GM21723 (cell line): ENCODE measurements around the gene DDX39A.
"Not testable (repeated sequence)": the region's sequence is repeated elsewhere in the genome, so short reads cannot be mapped to it uniquely, and the experiment has no call there.

ENCODE experiments used
- ATAC-seq: cut with Tn5 transposase; IDR thresholded peaks from one replicate; pipeline ENCODE4 v1.9.1; 2021; ENCODE audit warnings: mild to moderate bottlenecking, moderate library complexity; ENCODE audit not compliant: unreplicated experiment

The DDX39A gene

GRCh38 chr19:14367016-14367415 lies 52.1 kb downstream of the DDX39A start:
- no peak for ATAC-seq

- ATAC-seq: peak; percentile 48
These were observed 52.6 kb downstream of the DDX39A start for GRCh38 chr19:14366529-14366928.

DNA sequence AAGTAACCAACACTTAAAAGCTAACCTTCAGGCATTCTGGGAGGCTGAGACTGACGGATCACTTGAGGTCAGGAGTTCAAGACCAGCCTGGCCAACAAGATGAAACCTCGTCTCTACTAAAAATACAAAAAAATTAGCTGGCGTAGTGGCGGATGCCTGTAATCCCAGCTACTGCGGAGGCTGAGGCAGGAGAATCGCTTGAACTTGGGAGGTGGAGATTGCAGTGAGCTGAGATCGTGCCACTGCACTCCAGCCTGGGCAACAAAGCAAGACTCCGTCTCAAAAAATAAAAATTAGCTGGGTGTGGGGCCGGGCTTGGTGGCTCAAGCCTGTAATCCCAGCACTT lies 55.1 kb downstream of the DDX39A start:
- ATAC-seq: not testable (repeated sequence)

DNA sequence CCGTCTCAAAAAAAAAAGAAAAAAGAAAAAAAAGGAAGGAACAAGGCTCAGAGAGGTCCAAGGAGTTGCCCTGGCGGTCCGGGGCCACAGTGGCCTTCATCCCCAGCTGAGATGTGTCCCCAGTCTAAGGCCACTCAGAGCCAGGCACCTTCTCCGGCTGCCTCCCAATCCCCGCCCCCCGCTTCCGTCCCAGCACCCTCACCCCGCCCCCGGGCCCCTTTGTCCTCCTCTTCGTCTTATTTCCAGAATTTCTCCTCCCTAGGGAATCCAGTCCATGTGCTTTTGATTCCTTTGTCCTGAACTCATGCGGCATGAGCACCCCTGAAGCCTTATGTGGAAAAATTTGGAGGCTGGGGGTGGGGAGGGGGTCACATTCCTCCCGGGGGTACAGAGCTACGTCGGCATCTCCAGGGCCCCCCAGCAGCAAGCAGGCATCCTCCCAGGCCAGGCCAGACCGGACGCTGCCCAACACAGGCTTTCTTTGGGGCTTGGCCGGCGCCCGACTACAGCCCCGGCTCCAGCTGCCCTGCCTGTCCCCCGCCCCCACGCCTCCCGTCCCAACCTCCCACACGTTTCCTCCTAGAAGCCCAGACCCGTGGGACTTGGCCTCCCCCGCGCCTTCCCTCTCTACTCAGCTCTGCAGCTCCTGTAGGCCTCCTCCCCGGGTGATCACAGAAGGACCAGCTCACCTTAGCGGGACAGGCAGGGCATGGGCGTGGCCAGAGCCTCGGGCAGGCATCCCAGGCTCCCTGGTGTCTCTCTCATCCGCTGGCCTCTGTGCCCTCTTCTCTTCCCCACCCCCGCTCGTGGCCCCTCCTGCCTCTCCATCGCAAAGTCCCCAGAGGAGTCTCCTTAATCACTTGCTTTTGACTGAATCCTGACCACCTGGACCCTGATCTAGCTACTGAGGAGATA lies 55.7 kb downstream of the DDX39A start:
- no peak for ATAC-seq

DNA sequence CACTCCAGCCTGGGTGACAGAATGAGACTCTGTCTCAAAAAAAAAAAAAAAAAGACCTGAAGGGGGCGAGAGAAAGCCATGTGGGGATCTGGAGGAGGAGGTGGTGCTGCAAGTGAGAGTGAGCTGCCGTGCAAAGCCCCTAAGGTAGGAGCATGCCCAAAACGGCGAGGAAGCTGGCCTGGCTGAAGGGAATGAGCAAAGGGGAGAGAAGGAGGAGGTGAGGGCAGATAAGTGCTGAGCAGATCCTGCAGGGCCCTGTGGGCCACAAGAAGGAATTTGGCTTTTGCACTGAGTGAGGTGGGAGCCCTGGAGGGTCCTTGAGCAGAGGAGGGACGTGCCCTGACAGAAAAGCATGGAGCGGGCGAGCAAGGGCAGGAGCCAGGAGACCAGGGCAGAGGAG lies 57.3 kb downstream of the DDX39A start:
- ATAC-seq: no peak
